Measurements from ENCODE around the gene RUFY2. TPM values are rescaled to one million over a fixed set of nuclear protein-coding genes. Genes with fewer than 3 reads are reported as not detected.
A peak's percentile ranks its signal among the peaks of the same experiment; 100 is the strongest.

RUFY2 gene
- total RNA-seq, 1 donor = 32.8 TPM

GRCh38 chr10:68303849-68304412 is 103.1 kb downstream of the RUFY2 start:
- no peak overlapping the region for H3K4me3 ChIP-seq (ENCODE audit: low read depth, low read length)
- DNase-seq (ENCODE audit: low read depth) = no peak
- TF ChIP-seq, protein P1, sequence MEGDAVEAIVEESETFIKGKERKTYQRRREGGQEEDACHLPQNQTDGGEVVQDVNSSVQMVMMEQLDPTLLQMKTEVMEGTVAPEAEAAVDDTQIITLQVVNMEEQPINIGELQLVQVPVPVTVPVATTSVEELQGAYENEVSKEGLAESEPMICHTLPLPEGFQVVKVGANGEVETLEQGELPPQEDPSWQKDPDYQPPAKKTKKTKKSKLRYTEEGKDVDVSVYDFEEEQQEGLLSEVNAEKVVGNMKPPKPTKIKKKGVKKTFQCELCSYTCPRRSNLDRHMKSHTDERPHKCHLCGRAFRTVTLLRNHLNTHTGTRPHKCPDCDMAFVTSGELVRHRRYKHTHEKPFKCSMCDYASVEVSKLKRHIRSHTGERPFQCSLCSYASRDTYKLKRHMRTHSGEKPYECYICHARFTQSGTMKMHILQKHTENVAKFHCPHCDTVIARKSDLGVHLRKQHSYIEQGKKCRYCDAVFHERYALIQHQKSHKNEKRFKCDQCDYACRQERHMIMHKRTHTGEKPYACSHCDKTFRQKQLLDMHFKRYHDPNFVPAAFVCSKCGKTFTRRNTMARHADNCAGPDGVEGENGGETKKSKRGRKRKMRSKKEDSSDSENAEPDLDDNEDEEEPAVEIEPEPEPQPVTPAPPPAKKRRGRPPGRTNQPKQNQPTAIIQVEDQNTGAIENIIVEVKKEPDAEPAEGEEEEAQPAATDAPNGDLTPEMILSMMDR (IDR thresholded peaks at IDR 0.05; ENCODE audit: insufficient read depth, low read depth, low read length) = no peak

- H3K4me3 ChIP-seq (ENCODE audit: low read depth, low read length) = no peak overlapping the region
- TF ChIP-seq, protein P1 (IDR thresholded peaks at IDR 0.05; ENCODE audit: insufficient read depth, low read depth, low read length) = no peak
- no peak for DNase-seq (ENCODE audit: low read depth)
Observed at GRCh38 chr10:68302871-68303270, 104.2 kb downstream of the RUFY2 start.

DNA sequence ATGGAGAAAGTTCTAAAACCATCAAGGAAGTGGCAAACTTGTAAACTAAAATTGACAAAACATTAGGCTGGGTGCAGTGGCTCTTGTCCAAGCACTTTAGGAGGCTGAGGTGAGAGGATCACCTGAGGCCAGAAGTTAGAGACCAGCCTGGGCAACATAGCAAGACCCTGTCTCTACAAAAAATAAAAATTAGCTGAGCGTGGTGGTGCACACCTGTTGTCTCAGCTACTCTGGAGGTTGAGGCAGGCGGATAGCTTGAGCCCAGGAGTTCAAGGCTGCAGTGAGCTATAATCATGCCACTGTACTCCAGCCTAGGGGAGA is 104.6 kb downstream of the RUFY2 start:
- no peak for DNase-seq (ENCODE audit: low read depth)
- H3K4me3 ChIP-seq (ENCODE audit: low read depth, low read length) = no peak overlapping the region
- TF ChIP-seq, protein P1 (IDR thresholded peaks at IDR 0.05; ENCODE audit: insufficient read depth, low read depth, low read length) = no peak

GRCh38 chr10:68301790-68302502 is 105.1 kb downstream of the RUFY2 start:
- TF ChIP-seq, protein P1 (IDR thresholded peaks at IDR 0.05; ENCODE audit: insufficient read depth, low read depth, low read length) = peak; percentile 60
- peak; percentile 62 for DNase-seq (ENCODE audit: low read depth)
- H3K4me3 ChIP-seq (ENCODE audit: low read depth, low read length) = no peak overlapping the region

GRCh38 chr10:68301301-68301700 is 105.8 kb downstream of the RUFY2 start:
- TF ChIP-seq, protein P1 (IDR thresholded peaks at IDR 0.05; ENCODE audit: insufficient read depth, low read depth, low read length) = no peak
- H3K4me3 ChIP-seq (ENCODE audit: low read depth, low read length) = no peak overlapping the region

DNA sequence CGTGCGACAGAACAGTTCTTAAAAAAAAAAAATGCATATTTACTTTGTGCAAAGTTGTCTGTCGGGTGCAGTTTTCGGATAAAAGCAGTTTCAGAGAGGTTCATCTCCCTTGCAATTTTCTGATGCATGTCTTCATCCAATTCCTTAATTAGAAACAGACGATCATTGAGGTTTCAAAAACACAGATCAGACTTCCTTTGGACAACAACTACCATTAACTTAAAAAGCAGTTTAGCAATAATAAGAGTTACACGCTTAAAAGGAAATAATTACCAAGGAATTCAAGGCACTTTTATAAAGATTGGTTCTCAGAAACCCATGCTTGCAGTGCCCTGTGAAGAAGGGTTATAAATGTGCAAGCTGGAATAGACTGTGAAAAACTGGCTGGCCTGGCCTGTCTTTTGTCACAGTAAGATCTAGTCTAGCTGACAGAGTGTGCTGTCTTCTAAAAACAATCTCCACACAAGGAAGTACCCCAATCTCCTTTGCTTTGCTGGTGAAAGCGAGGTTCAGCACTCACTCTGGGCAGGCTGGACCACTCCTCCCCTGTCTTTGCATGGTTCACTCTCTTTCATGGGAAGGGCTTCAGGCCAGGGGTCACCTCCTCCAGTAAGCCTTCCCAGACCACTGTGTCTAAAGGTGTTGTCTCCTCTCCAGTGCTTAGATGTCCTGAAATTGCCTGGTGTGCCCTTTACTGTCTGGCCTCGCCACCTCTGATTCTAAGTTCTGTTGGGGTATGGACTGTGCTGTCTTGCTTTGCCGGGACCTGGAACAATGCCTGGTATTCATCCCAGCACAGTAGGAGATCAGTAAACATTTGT is 110.0 kb downstream of the RUFY2 start:
- TF ChIP-seq, protein P1 (IDR thresholded peaks at IDR 0.05; ENCODE audit: insufficient read depth, low read depth, low read length) = no peak
- DNase-seq (ENCODE audit: low read depth) = peak; percentile 56

More at GRCh38 chr10:68301301-68301700, 105.8 kb downstream of the RUFY2 start:
- no peak for DNase-seq (ENCODE audit: low read depth)

More for the DNA sequence above, 110.0 kb downstream of the RUFY2 start:
- H3K4me3 ChIP-seq (ENCODE audit: low read depth, low read length) = peak overlapping the region; percentile 0

Other genes starting within 250 kb of the RUFY2 start
- under 0.01 TPM in 1 of 2 replicates, not detected in the other for gene ATOH7, start 175.2 kb downstream of the RUFY2 start, total RNA-seq
- 18.0 and 22.9 TPM in 2 replicates for gene HNRNPH3, start 75.2 kb downstream of the RUFY2 start, total RNA-seq
- gene PBLD, start 74.3 kb downstream of the RUFY2 start, total RNA-seq = 7.1 and 9.1 TPM in 2 replicates
- gene DNA2, start 64.7 kb upstream of the RUFY2 start, total RNA-seq = 9.7 and 13.0 TPM in 2 replicates
- gene SLC25A16, start 120.2 kb upstream of the RUFY2 start, total RNA-seq = 14.8 and 28.1 TPM in 2 replicates
- 8.4 and 9.5 TPM in 2 replicates for gene TET1, start 153.1 kb upstream of the RUFY2 start, total RNA-seq

All from fibroblast of villous mesenchyme (primary cell).